Measurements from ENCODE around the gene CXCL16.

CXCL16 gene

GRCh38 chr17:4751932-4752331 lies 12.2 kb upstream of the CXCL16 start:
- no peak for DNase-seq (ENCODE audit: low spot score)

GRCh38 chr17:4750606-4751005 lies 10.9 kb upstream of the CXCL16 start:
- no peak for DNase-seq (ENCODE audit: low spot score)

GRCh38 chr17:4748686-4749085 lies 9.0 kb upstream of the CXCL16 start:
- DNase-seq (ENCODE audit: low spot score), result no peak

DNA sequence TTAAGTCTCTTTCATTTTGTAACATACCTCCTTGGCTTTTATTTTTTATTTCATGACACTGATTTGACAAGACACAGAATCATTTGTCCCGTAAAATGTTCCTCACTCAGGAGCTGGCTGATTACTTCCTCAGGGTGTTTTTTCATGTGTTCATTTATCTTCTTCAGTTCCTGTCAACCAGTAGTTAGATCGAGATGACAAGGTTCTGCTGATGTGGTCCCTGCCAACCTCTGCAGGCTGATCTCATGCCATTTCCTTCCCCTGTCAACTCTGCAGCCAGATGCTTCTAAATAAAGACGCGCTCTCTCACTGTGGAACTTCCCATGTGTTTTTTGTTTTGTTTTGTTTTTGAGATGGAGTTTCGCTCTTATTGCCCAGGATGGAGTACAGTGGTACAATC lies 8.1 kb upstream of the CXCL16 start:
- DNase-seq (ENCODE audit: low spot score), result no peak

DNA sequence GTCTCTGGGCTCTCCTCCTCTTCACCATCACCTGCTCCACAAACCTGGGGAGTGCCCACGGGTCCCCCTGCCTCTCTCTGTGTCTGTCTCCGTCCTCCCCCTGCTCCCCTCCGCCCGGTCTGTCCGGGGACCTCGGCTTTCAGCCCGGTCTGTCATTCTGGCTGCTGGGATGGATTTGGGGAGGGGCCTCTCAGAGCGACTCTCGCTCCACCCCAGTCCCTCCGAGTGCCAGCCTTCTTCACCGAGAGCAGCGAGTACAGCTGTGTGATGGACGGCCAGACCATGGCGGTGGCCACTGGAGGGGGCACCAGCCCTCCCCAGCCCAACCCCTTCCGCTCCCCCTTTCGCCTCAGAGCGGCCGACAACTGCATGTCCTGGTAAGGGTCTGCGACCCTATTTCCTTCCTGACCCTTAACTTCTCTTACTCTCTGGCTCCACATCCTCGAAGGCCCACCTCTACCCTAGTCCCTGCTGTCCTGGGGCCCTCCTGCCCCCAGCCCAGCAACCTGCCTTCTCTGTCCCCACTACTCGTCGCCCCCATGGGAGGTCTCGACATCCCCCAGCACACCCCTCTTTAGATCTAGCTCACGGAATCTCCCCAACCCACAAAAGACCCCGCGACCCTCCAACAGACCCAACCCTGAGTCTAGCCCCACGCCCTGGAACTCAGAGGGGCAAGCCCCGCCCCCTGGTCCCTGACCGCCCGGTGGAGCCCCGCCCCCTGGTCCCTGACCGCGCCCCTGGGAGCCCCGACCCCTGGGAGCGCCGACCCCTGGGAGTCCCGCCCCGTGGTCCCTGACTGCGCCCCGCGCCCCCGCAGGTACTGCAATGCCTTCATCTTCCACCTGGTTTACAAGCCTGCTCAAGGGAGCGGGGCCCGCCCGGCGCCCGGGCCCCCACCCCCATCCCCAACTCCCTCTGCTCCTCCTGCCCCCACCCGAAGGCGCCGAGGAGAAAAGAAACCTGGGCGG lies 5.6 kb upstream of the CXCL16 start:
- no peak for DNase-seq (ENCODE audit: low spot score)

- DNase-seq (ENCODE audit: low spot score), result no peak
These were observed 4.2 kb upstream of the CXCL16 start for GRCh38 chr17:4743898-4744297.

DNA sequence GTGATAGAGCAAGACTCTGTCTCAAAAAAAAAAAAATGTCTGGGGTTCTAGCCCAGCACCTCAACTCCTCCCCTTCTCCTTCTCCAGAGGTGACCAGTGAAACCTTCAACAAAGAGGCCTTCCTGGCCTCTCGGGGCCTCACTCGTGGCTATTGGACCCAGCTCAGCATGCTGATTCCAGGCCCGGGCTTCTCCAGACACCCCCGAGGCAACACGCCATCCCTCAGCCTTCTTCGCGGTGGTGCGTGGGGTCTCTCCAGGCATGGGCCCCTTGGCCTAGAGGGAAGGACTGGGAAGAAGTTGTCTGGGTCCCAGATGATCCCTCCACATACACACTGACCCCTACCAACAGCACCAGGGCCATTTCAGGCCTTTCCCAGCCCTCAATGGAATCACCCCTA lies 3.5 kb upstream of the CXCL16 start:
- DNase-seq (ENCODE audit: low spot score), result no peak

DNA sequence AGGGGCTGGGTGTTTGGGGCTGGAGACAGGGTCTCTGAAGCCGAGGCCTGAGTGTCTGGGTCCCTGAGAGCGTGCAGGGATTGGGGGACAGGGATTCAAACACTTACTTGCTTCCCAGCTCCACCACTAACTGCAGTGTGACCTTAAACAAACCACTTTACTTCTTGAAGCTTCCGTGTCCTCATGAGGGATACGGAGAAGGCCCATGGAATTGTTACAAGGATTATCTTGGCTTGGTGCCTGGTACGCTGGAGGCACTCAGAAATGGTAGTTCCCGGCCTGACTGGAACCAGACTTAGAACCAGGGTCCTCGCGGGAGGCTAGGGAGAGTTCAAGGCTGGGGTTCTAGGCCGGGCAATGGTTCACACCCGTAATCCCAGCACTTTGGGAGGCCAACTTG lies 2.9 kb upstream of the CXCL16 start:
- no peak for DNase-seq (ENCODE audit: low spot score)

- DNase-seq (ENCODE audit: low spot score), result no peak
These were observed 2.4 kb upstream of the CXCL16 start for GRCh38 chr17:4742133-4742532.

- DNase-seq (ENCODE audit: low spot score), result no peak
These were observed 1.8 kb upstream of the CXCL16 start for GRCh38 chr17:4741544-4741943.

DNA sequence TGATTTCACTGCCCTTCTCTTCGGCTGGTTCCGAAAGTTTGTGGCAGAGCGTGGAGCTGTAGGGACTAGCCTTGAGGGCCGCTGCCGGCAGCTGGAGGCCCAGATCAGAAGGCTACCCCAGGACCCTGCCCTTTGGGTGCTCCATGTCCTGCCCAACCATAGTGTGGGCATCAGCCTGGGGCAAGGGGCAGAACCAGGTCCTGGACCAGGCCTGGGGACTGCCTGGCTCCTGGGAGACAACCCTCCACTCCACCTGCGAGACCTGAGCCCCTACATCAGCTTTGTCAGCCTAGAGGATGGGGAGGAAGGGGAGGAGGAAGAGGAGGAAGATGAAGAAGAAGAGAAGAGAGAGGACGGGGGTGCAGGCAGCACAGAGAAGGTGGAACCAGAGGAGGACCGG lies 856 bp upstream of the CXCL16 start:
- DNase-seq (ENCODE audit: low spot score), result no peak

- DNase-seq (ENCODE audit: low spot score), result no peak
These were observed 260 bp upstream of the CXCL16 start for GRCh38 chr17:4740025-4740351.

- DNase-seq (ENCODE audit: low spot score), result no peak
These were observed 1.3 kb downstream of the CXCL16 start for GRCh38 chr17:4738136-4739121.

GRCh38 chr17:4735876-4736651 lies 3.7 kb downstream of the CXCL16 start:
- DNase-seq (ENCODE audit: low spot score), result no peak

DNA sequence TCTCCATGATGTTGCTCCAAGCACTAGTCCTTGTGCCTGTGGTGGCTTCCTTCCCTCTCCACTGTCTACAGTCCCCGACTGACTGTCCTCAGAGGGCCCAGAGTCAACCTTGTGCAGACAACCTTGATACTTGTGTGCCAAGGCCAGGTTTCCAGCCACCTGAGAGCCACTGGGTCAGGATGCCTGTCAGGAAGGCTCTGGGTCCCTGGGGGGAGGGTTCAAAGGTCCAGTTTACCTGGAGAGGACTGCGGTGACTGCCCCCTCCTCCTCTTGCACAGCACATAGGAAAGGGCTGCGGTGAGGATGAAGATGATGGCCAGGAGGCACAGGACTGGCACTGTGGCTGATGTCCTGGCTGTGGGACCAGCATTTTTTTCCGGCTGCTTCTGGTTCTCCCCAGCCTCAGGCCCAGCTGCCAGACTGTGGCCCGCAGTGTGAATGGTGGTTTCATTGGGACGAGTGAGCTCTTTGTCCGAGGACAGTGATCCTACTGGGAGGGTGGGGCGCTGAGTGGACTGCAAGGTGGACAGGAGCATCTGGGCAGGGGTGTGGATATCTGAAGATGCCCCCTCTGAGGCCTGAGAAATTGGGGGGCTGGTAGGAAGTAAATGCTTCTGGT lies 4.8 kb downstream of the CXCL16 start:
- no peak for DNase-seq (ENCODE audit: low spot score)

DNA sequence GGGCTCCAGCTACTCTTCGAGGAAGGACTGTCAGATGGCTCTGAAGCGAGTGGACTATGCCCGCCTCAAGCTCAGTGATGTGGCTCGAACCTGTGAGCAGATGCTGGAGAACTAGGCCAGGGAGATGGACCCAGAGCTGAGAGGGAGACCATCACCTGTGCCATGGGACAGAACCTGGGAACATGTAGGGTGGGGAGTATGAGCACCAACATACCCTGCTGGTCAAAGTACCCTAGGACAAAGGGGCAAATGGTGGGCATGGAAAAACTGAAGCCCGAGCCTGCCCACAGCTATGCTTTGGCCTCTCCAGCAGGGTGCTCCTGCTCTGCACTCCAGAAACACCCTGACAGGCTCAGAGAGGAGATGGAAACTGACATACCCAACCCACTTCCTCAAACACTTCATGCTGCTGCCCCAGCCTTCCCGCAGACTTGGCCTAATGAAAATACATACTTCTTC lies 6.6 kb downstream of the CXCL16 start:
- no peak for DNase-seq (ENCODE audit: low spot score)

- no peak for DNase-seq (ENCODE audit: low spot score)
These were observed 11.6 kb downstream of the CXCL16 start for GRCh38 chr17:4728124-4728523.

DNA sequence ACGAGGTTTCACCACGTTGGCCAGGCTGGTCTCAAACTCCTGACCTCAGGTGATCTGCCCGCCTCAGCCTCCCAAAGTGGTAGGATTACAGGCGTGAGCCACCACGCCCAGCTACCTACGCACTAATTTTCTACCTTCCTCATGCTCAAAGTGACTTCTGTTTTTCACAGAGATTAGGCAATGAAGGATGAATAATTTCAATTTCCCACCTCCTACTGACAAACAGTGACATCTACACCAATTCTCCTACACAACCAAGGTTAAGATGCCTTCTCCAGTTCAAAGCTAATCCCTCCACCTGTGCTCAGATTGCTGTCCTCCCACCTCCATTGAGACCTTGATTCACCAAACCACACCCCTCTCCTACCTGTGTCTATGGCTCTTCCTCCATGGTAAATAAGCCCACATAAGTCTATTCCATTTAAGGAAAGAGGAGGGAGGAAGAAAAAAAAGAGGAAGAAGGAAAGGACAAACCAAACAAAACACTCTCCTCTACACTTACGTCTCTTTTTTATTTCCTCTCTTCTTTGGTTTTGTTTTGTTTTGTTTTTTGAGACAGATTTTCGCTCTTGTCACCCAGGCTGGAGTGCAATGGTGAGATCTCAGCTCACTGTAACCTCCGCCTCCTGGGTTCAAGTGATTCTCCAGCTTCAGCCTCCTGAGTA lies 13.9 kb downstream of the CXCL16 start:
- no peak for DNase-seq (ENCODE audit: low spot score)

DNA sequence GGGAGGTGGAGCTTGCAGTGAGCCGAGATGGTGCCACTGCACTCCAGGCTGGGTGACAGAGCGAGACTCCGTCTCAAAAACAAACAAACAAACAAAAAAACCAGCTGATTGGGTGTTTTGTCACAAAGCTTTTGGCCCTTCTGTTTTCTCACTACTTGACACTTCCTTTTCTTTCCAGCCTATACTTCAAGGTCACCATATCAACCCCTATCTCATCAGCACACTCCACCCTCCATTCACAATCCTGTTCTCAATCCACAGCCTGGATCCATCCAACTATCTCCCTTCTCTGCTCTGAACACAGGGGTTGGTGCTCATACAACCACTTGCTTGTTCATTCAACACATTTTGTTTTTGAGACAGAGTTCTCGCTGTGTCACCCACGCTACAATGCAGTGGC lies 15.1 kb downstream of the CXCL16 start:
- no peak for DNase-seq (ENCODE audit: low spot score)

DNA sequence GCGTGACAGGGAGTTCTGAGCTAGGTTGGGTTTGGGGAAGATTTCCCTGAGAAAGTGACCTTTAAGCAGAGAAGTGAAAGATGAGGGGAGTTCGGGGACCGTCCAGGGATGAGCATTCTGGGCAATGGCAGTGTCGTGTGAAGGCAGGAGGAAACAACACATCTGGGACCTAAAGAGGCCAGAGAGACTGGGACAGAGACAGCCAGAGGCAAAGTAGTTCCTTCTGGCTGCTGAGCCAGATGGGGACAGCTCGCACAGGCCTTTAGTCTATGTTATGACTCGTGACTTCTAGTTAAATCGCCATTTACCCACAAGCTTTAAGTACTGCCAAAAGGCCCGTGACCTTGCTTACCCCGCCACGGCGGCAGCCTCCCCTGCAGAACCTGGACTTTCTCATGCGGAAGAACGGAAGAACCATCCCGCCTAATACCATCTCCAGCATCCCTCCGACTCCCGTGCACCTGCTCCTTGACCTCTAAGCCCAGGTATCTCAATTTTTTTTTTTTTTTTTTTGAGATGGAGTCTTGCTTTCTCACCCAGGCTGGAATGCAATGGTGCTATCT lies 17.0 kb downstream of the CXCL16 start:
- no peak for DNase-seq (ENCODE audit: low spot score)

Measured in AG08396 (cell line).